Cardiac muscle cell (in vitro differentiated cells and primary cell): ENCODE data around the gene CHAF1A. TPM values are rescaled to one million over a fixed set of nuclear protein-coding genes. Genes with fewer than 3 reads are reported as not detected.

Experiments
- DNase-seq, 2 donors: peaks; one replicate each; pipeline versions ENCODE4 v3.0.0 to v3.0.0-alpha.2; 2010 to 2017; ENCODE audit warnings: low read depth in 1 of 2, low spot score in 1 of 2
- H3K27ac ChIP-seq: fragments of 200-600 bp; sonication (generic); 2 replicates; pipeline ENCODE4 v1.5.1; 2016
- H3K27me3 ChIP-seq: fragments of 200-600 bp; sonication (generic); 2 replicates; pipeline ENCODE4 v1.6.0; 2016; ENCODE audit warnings: control low read depth
- H3K36me3 ChIP-seq: fragments of 200-600 bp; sonication (generic); 2 replicates; pipeline ENCODE4 v1.5.1; 2016; ENCODE audit warnings: control low read depth
- H3K4me1 ChIP-seq: fragments of 200-600 bp; sonication (generic); 2 replicates; pipeline ENCODE4 v1.8.1; 2017; ENCODE audit warnings: low read depth, mild to moderate bottlenecking, mixed run types
- H3K4me3 ChIP-seq: fragments of 200-600 bp; sonication (generic); 2 replicates; pipeline ENCODE4 v1.5.1; 2016; ENCODE audit warnings: mild to moderate bottlenecking
- H3K9me3 ChIP-seq: fragments of 200-600 bp; sonication (generic); 2 replicates; pipeline ENCODE4 v1.5.1; 2017; ENCODE audit warnings: low read depth, mild to moderate bottlenecking, control low read depth
- CTCF ChIP-seq: IDR thresholded peaks from 2 replicates; pipeline ENCODE4 v1.5.1; 2012; ENCODE audit warnings: low read depth, mild to moderate bottlenecking, low read length
- polyA plus RNA-seq: library from polyadenylated mRNA; unstranded; fragments of >200 nt; fragmentation: Nextera tagmentation; extraction: Ambion mirVana; gene quantifications from 2 replicates; pipeline ENCODE4 v1.2.1, GENCODE V29; 2016
- total RNA-seq: library from RNA; depleted of rRNA; stranded (reverse); fragments of >200 nt; gene quantifications from 2 replicates; pipeline ENCODE4 v1.2.3, GENCODE V29; 2016

The CHAF1A gene
- total RNA-seq (15.3 and 20.0 TPM in 2 replicates), polyA plus RNA-seq (19.7 and 38.9 TPM in 2 replicates)

GRCh38 chr19:4402171-4403004 is at the start of gene CHAF1A:
TSS of gene CHAF1A (plus strand) at chr19:4402640. CDS start at chr19:4402763, 123 bp downstream.
- no peak for TF ChIP-seq CTCF
- peaks cover 6% of the 10 kb centered on the region for H3K4me1 ChIP-seq
- peak; percentile 100 for DNase-seq
- H3K4me3 ChIP-seq: peak within 1 kb of the TSS; percentile 55
- H3K27ac ChIP-seq: peak within 1 kb of the TSS; percentile 63
- H3K9me3 ChIP-seq: no peaks in the 10 kb centered on the region
- no peaks in the 10 kb centered on the region for H3K36me3 ChIP-seq
- H3K27me3 ChIP-seq: no peaks in the 10 kb centered on the region

GRCh38 chr19:4352701-4353121 is 49.7 kb upstream of the CHAF1A start:
- Histone ChIP-seq H3K27me3 (no peaks in the 10 kb centered on the region), H3K36me3 (no peaks in the 10 kb centered on the region), H3K9me3 (no peaks in the 10 kb centered on the region), H3K27ac (no peak overlapping the region), H3K4me3 (no peak overlapping the region), H3K4me1 (no peaks in the 10 kb centered on the region)
- DNase-seq: peak; percentile 76 to 78
- TF ChIP-seq CTCF: peak; percentile 83

- H3K4me3 ChIP-seq: no peak overlapping the region
- H3K4me1 ChIP-seq: no peaks in the 10 kb centered on the region
- H3K27me3 ChIP-seq: no peaks in the 10 kb centered on the region
- TF ChIP-seq CTCF: no peak
- H3K36me3 ChIP-seq: no peaks in the 10 kb centered on the region
- DNase-seq: no peak
- no peak overlapping the region for H3K27ac ChIP-seq
- H3K9me3 ChIP-seq: no peaks in the 10 kb centered on the region
Measured at GRCh38 chr19:4354282-4354681, 48.2 kb upstream of the CHAF1A start.

- H3K27me3 ChIP-seq: no peaks in the 10 kb centered on the region
- H3K4me1 ChIP-seq: no peaks in the 10 kb centered on the region
- H3K27ac ChIP-seq: no peak overlapping the region
- no peak for DNase-seq
- no peak overlapping the region for H3K4me3 ChIP-seq
- H3K9me3 ChIP-seq: no peaks in the 10 kb centered on the region
- TF ChIP-seq CTCF: no peak
- H3K36me3 ChIP-seq: peaks cover 2% of the 10 kb centered on the region
Measured at GRCh38 chr19:4354897-4355296, 47.5 kb upstream of the CHAF1A start.

GRCh38 chr19:4357095-4357797 is 45.2 kb upstream of the CHAF1A start:
- Histone ChIP-seq H3K36me3 (peaks cover 12% of the 10 kb centered on the region), H3K4me3 (no peak overlapping the region), H3K27ac (no peak overlapping the region), H3K27me3 (no peaks in the 10 kb centered on the region), H3K4me1 (no peaks in the 10 kb centered on the region), H3K9me3 (no peaks in the 10 kb centered on the region)
- TF ChIP-seq CTCF: no peak
- no peak for DNase-seq
